Measurements from ENCODE around the gene CAPN9. TPM values are rescaled to one million over a fixed set of nuclear protein-coding genes. Genes with fewer than 3 reads are reported as not detected.

The CAPN9 gene
- total RNA-seq, 1 experiment from 2014 or later: 0.39 TPM

- no peaks in the 10 kb centered on the region for H3K4me1 ChIP-seq
- Mint-ChIP-seq H3K9me3 (ENCODE audit: unreplicated experiment) (no peaks in the 10 kb centered on the region), H3K27me3 (ENCODE audit: insufficient read depth, unreplicated experiment) (no peaks in the 10 kb centered on the region), H3K4me1 (ENCODE audit: low read depth, unreplicated experiment) (no peaks in the 10 kb centered on the region), H3K4me3 (ENCODE audit: unreplicated experiment) (no peak overlapping the region), H3K36me3 (ENCODE audit: insufficient read depth, unreplicated experiment) (no peaks in the 10 kb centered on the region), H3K27ac (ENCODE audit: unreplicated experiment) (no peak overlapping the region)
- no peak for DNase-seq
- H3K9me3 ChIP-seq: no peaks in the 10 kb centered on the region
- intact Hi-C loops (cut with micrococcal nuclease; ENCODE audit: unreplicated experiment): no loop called here
- no peak overlapping the region for H3K4me3 ChIP-seq (ENCODE audit: low read depth, low read length)
- BruUV-seq (replicated peaks): no TSS peak
- CTCF ChIA-PET: no interaction called here
- POLR2A ChIA-PET: no interaction called here
- no peaks in the 10 kb centered on the region; the same call in 1 of the 2 replicates for H3K27me3 ChIP-seq (replicated peaks; ENCODE audit: control insufficient read depth, insufficient read depth, low read length)
- no peak for TF ChIP-seq CTCF (IDR thresholded peaks at IDR 0.05; ENCODE audit: insufficient read depth in 1 of 2, low read depth in 1 of 2, low read length in 1 of 2, severe bottlenecking in 1 of 2, unreplicated experiment in 1 of 2)
- H3K36me3 ChIP-seq (ENCODE audit: control insufficient read depth, insufficient read depth, low read length): no peaks in the 10 kb centered on the region
These were observed 74.2 kb downstream of the CAPN9 start for GRCh38 chr1:230821346-230821745.

- TF ChIP-seq CTCF (IDR thresholded peaks at IDR 0.05; ENCODE audit: insufficient read depth in 1 of 2, low read depth in 1 of 2, low read length in 1 of 2, severe bottlenecking in 1 of 2, unreplicated experiment in 1 of 2): no peak
- Histone ChIP-seq H3K27me3 (replicated peaks; ENCODE audit: control insufficient read depth, insufficient read depth, low read length) (no peaks in the 10 kb centered on the region; the same call in 1 of the 2 replicates), H3K4me3 (ENCODE audit: low read depth, low read length) (no peak overlapping the region), H3K4me1 (no peaks in the 10 kb centered on the region), H3K36me3 (ENCODE audit: control insufficient read depth, insufficient read depth, low read length) (no peaks in the 10 kb centered on the region), H3K9me3 (no peaks in the 10 kb centered on the region)
- Mint-ChIP-seq H3K27ac (ENCODE audit: unreplicated experiment) (no peak overlapping the region), H3K9me3 (ENCODE audit: unreplicated experiment) (no peaks in the 10 kb centered on the region), H3K27me3 (ENCODE audit: insufficient read depth, unreplicated experiment) (no peaks in the 10 kb centered on the region), H3K36me3 (ENCODE audit: insufficient read depth, unreplicated experiment) (no peaks in the 10 kb centered on the region), H3K4me3 (ENCODE audit: unreplicated experiment) (no peak overlapping the region), H3K4me1 (ENCODE audit: low read depth, unreplicated experiment) (no peaks in the 10 kb centered on the region)
- DNase-seq: no peak
- CTCF ChIA-PET: no interaction called here
- BruUV-seq (replicated peaks): no TSS peak
- POLR2A ChIA-PET: no interaction called here
- intact Hi-C loops (cut with micrococcal nuclease; ENCODE audit: unreplicated experiment): no loop called here
These were observed 74.9 kb downstream of the CAPN9 start for GRCh38 chr1:230822092-230822581.

- BruUV-seq (replicated peaks): no TSS peak
- no peaks in the 10 kb centered on the region for H3K4me1 ChIP-seq
- Mint-ChIP-seq H3K4me1 (ENCODE audit: low read depth, unreplicated experiment) (no peaks in the 10 kb centered on the region), H3K4me3 (ENCODE audit: unreplicated experiment) (no peak overlapping the region), H3K36me3 (ENCODE audit: insufficient read depth, unreplicated experiment) (no peaks in the 10 kb centered on the region), H3K27me3 (ENCODE audit: insufficient read depth, unreplicated experiment) (no peaks in the 10 kb centered on the region), H3K27ac (ENCODE audit: unreplicated experiment) (no peak overlapping the region), H3K9me3 (ENCODE audit: unreplicated experiment) (no peaks in the 10 kb centered on the region)
- intact Hi-C loops (cut with micrococcal nuclease; ENCODE audit: unreplicated experiment): no loop called here
- POLR2A ChIA-PET: no interaction called here
- no peak for TF ChIP-seq CTCF (IDR thresholded peaks at IDR 0.05; ENCODE audit: insufficient read depth in 1 of 2, low read depth in 1 of 2, low read length in 1 of 2, severe bottlenecking in 1 of 2, unreplicated experiment in 1 of 2)
- no peaks in the 10 kb centered on the region for H3K36me3 ChIP-seq (ENCODE audit: control insufficient read depth, insufficient read depth, low read length)
- H3K27me3 ChIP-seq (replicated peaks; ENCODE audit: control insufficient read depth, insufficient read depth, low read length): no peaks in the 10 kb centered on the region; the same call in 1 of the 2 replicates
- CTCF ChIA-PET: no interaction called here
- H3K9me3 ChIP-seq: no peaks in the 10 kb centered on the region
- no peak overlapping the region for H3K4me3 ChIP-seq (ENCODE audit: low read depth, low read length)
- no peak for DNase-seq
These were observed 76.2 kb downstream of the CAPN9 start for GRCh38 chr1:230823426-230823825.
